Neural cell (in vitro differentiated cells): Measurements from ENCODE around the gene OR1K1. TPM values are rescaled to one million over a fixed set of nuclear protein-coding genes. Genes with fewer than 3 reads are reported as not detected.

Experiments used
- H2AFZ ChIP-seq: fragments of 200-600, 300-800 bp; sonication (generic), shearing (Covaris generic); 2 replicates; pipeline ENCODE4 v1.6.0; 2014; ENCODE audit warnings: low read depth, mild to moderate bottlenecking, antibody characterized with exemption, low read length, moderate library complexity
- H3F3A ChIP-seq: fragments of 200-600 bp; shearing (Covaris generic); 2 replicates; pipeline ENCODE4 v1.6.1; 2016; ENCODE audit warnings: mild to moderate bottlenecking, moderate library complexity, mixed read lengths, antibody characterized with exemption, low read length; ENCODE audit not compliant: insufficient read depth, poor library complexity, severe bottlenecking
- H3K27ac ChIP-seq: fragments of 200-600, 300-800 bp; sonication (generic), shearing (Covaris generic); 2 replicates; pipeline ENCODE4 v1.5.1; 2014; ENCODE audit warnings: mild to moderate bottlenecking, low read length, moderate library complexity
- H3K27me3 ChIP-seq: fragments of 300-800, 200-600 bp; sonication (generic), shearing (Covaris generic); 2 replicates; pipeline ENCODE4 v1.6.0; 2014; ENCODE audit warnings: mild to moderate bottlenecking, low read depth, low read length, moderate library complexity; ENCODE audit not compliant: insufficient read depth
- H3K36me3 ChIP-seq: fragments of 300-800, 200-600 bp; sonication (generic), shearing (Covaris generic); 2 replicates; pipeline ENCODE4 v1.5.1; 2014; ENCODE audit warnings: mild to moderate bottlenecking, antibody characterized with exemption, low read length, moderate library complexity; ENCODE audit not compliant: insufficient read depth
- H3K4me2 ChIP-seq: fragments of 300-800, 200-600 bp; sonication (generic), shearing (Covaris generic); 2 replicates; pipeline ENCODE4 v1.6.0; 2014; ENCODE audit warnings: mild to moderate bottlenecking, low read length
- H3K4me3 ChIP-seq: fragments of 300-800, 200-600 bp; sonication (generic), shearing (Covaris generic); 2 replicates; pipeline ENCODE4 v1.5.1; 2014; ENCODE audit warnings: mild to moderate bottlenecking, low read length, moderate library complexity
- H3K79me2 ChIP-seq: fragments of 200-600 bp; shearing (Covaris generic); replicated peaks from 2 replicates; pipeline ENCODE4 v1.6.0; 2014; ENCODE audit warnings: mild to moderate bottlenecking, low read length, moderate library complexity; ENCODE audit not compliant: insufficient read depth
- H3K9ac ChIP-seq: fragments of 300-800, 200-600 bp; sonication (generic), shearing (Covaris generic); 2 replicates; pipeline ENCODE4 v1.6.1; 2016; ENCODE audit warnings: mild to moderate bottlenecking, low read length, mixed read lengths
- H3K9me2 ChIP-seq: fragments of 200-600 bp; shearing (Covaris generic); 2 replicates; pipeline ENCODE4 v1.6.1; 2016; ENCODE audit warnings: mild to moderate bottlenecking, low read length, mixed read lengths; ENCODE audit not compliant: insufficient read depth
- H3K9me3 ChIP-seq: fragments of 200-600, 300-800 bp; sonication (generic), shearing (Covaris generic); 2 replicates; pipeline ENCODE4 v1.6.1; 2016; ENCODE audit warnings: mild to moderate bottlenecking, mixed run types, low read length, moderate library complexity, mixed read lengths
- H4K20me1 ChIP-seq: fragments of 200-600 bp; shearing (Covaris generic); 2 replicates; pipeline ENCODE4 v1.6.1; 2016; ENCODE audit warnings: mild to moderate bottlenecking, mixed run types; ENCODE audit not compliant: insufficient read depth
- CTCF ChIP-seq: fragments of 450-650 bp; IDR thresholded peaks from 2 replicates; pipeline ENCODE4 v1.5.1; 2014; ENCODE audit warnings: antibody characterized with exemption, mild to moderate bottlenecking, moderate library complexity; ENCODE audit not compliant: poor library complexity, severe bottlenecking
- EP300 ChIP-seq: fragments of 450-650 bp; conservative IDR thresholded peaks from 2 replicates; pipeline ENCODE4 v1.6.1; 2014; ENCODE audit warnings: antibody characterized with exemption, mild to moderate bottlenecking, moderate library complexity; ENCODE audit not compliant: poor library complexity, severe bottlenecking
- EZH2 ChIP-seq: fragments of 200-600, 300-800 bp; shearing (Covaris generic), sonication (generic); IDR thresholded peaks from 2 replicates; pipeline ENCODE4 v1.6.1; 2014; ENCODE audit warnings: antibody characterized with exemption, low read length, borderline replicate concordance, mild to moderate bottlenecking; ENCODE audit not compliant: insufficient read depth, poor library complexity, severe bottlenecking
- MXI1 ChIP-seq: fragments of 450-650 bp; conservative IDR thresholded peaks from 2 replicates; pipeline ENCODE4 v1.6.1; 2014; ENCODE audit warnings: antibody characterized with exemption, mild to moderate bottlenecking; ENCODE audit not compliant: poor library complexity, severe bottlenecking
- POLR2AphosphoS5 ChIP-seq: IDR thresholded peaks from 2 replicates; pipeline ENCODE4 v1.6.1; 2012
- RAD21 ChIP-seq: fragments of 450-650 bp; conservative IDR thresholded peaks from 2 replicates; pipeline ENCODE4 v1.6.1; 2014; ENCODE audit warnings: antibody characterized with exemption, mild to moderate bottlenecking, moderate library complexity
- REST ChIP-seq: IDR thresholded peaks from 2 replicates; pipeline ENCODE4 v1.6.1; 2012; ENCODE audit warnings: borderline replicate concordance
- SMC3 ChIP-seq: fragments of 450-650 bp; conservative IDR thresholded peaks from 2 replicates; pipeline ENCODE4 v1.6.1; 2014; ENCODE audit warnings: antibody characterized with exemption, mild to moderate bottlenecking, moderate library complexity; ENCODE audit not compliant: poor library complexity
- TAF1 ChIP-seq: IDR thresholded peaks from 2 replicates; pipeline ENCODE4 v1.6.1; 2012; ENCODE audit warnings: low read depth
- polyA plus RNA-seq: library from polyadenylated mRNA; depleted of rRNA; stranded (reverse); fragments of >200 nt; gene quantifications from 2 replicates; pipeline ENCODE4 v1.2.3, GENCODE V29; 2014

Gene OR1K1
- polyA plus RNA-seq, 1 donor from 2014 or later, result not detected

- H4K20me1 ChIP-seq, result no peaks in the 10 kb centered on the region
- no peaks in the 10 kb centered on the region for H3K27me3 ChIP-seq
- no peaks in the 10 kb centered on the region for H3F3A ChIP-seq
- no peaks in the 10 kb centered on the region for H3K36me3 ChIP-seq
- H3K27ac ChIP-seq, result no peak overlapping the region
- no peak overlapping the region for H3K9ac ChIP-seq
- H3K9me3 ChIP-seq, result no peaks in the 10 kb centered on the region
- H3K9me2 ChIP-seq, result no peaks in the 10 kb centered on the region
- H3K4me2 ChIP-seq, result no peak overlapping the region
- no peak overlapping the region for H3K4me3 ChIP-seq
- TF ChIP-seq RAD21 (no peak), CTCF (no peak), POLR2AphosphoS5 (no peak), SMC3 (no peak), MXI1 (no peak), REST (no peak), EP300 (no peak), TAF1 (no peak), EZH2 (no peak)
- H3K79me2 ChIP-seq, result peaks cover 11% of the 10 kb centered on the region
- no peak overlapping the region for H2AFZ ChIP-seq
Observed at GRCh38 chr9:122832194-122832593, 32.3 kb downstream of the OR1K1 start.

- Histone ChIP-seq H3K27ac (no peak overlapping the region), H3F3A (no peaks in the 10 kb centered on the region), H3K9me3 (no peaks in the 10 kb centered on the region), H3K27me3 (no peaks in the 10 kb centered on the region), H3K79me2 (no peaks in the 10 kb centered on the region), H3K4me3 (no peak overlapping the region), H3K9ac (no peak overlapping the region), H2AFZ (no peak overlapping the region), H3K9me2 (no peaks in the 10 kb centered on the region), H4K20me1 (no peaks in the 10 kb centered on the region), H3K4me2 (no peak overlapping the region), H3K36me3 (no peaks in the 10 kb centered on the region)
- TF ChIP-seq REST (no peak), RAD21 (no peak), EZH2 (no peak), MXI1 (no peak), SMC3 (no peak), CTCF (no peak), EP300 (no peak), TAF1 (no peak), POLR2AphosphoS5 (no peak)
Observed at GRCh38 chr9:122835313-122835731, 35.4 kb downstream of the OR1K1 start.
